ENCODE data around the gene TRAPPC5.
A peak's percentile ranks its signal among the peaks of the same experiment; 100 is the strongest.

TRAPPC5 gene

DNA sequence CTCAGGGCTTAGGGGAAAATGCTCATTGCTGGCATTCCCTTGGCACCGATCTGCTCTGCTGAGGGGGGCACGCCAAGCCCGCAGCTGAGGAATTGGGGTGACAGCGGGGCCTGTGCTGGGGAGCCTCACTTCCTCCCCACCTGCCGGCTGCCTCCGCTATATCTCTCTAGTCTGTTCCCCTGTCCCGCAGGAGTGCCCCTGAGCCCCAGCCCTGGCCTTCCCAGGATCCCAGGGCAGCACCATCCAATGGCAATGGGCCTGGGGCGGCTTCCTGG is 34.3 kb upstream of the TRAPPC5 start:
- no peak for DNase-seq

GRCh38 chr19:7647156-7647555 is 33.5 kb upstream of the TRAPPC5 start:
- no peak for DNase-seq

DNA sequence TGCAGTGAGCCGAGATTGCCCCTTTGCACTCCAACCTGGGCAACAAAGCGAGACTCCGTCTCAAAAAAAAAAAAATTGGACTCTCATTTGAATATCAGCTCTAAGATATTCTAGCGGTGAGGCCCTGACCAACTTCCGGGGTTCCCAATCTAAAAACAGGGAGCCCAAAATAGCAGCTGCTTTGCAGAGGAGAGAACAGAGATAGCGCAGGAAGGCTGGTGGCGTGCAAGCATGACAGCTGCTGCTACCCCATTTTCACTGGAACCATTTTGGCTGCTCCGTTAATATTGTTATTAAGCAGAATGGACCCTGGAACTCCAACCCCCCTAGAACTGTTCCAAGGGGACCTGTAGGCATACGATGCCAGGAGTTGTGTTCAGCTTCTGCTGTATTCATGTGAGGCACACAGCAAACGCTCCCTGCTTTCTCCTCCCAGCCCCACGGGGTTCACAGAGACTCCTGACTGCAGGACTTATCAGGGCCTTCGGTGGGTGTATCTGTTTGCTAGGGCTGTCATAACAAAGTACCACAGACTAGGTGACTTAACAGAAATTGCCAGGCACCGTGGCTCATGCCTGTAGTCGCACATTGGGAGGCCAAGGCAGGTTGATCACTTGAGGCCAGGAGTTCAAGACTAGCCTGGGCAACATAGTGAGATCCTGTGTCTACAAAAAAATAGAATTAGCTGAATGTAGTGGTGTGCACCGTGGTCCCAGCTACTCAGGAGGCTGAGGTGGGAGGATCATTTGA is 32.2 kb upstream of the TRAPPC5 start:
- no peak for DNase-seq

DNA sequence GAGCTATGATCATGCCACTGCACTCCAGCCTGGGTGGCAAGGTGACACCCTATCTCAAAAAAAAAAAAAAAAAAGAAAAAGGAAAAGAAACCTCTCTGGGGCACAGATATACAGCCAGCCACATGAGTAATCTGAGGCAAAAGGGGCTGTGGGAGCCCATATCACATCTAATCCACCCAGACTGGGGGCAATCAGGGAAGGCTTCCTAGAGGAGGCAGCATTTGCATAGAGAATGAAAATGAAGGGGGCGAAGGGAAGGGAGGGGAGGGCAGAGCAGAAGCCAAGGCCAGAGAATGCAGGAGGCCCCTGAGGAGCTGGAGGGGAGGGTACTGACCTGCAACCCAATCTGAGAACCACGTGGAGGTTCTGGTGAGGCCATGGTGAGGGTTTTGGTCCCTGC is 30.5 kb upstream of the TRAPPC5 start:
- no peak for DNase-seq

DNA sequence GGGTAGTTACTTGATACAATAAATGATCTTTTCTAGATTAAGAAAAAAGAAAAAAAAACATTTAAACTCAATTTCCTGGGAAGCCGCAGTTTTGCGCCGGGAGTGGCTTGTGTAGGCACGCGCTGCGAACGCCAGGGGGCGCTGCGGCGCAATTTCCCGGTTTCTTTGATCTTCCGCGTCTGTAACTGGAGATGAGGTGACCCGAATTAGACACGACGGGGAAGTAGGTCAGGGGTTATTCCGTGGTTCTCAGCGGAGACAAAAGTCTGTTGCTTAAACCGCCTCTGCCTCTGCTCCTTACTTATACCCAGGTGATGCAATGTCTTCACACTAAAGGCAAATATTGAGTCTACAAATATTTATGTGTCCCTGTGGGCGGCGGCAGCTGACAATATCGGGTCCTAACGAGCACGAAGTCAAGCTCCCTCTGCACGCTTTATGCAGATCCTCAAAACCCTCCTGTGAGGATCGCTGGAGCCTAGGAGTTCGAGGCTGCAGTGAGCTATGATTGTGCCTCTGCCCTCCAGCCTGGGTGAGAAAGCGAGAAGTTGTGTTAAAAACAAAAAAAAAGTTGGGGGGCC is 28.5 kb upstream of the TRAPPC5 start:
- peak; percentile 56 to 59 for DNase-seq

GRCh38 chr19:7654401-7654800 is 26.2 kb upstream of the TRAPPC5 start:
- DNase-seq: no peak

DNA sequence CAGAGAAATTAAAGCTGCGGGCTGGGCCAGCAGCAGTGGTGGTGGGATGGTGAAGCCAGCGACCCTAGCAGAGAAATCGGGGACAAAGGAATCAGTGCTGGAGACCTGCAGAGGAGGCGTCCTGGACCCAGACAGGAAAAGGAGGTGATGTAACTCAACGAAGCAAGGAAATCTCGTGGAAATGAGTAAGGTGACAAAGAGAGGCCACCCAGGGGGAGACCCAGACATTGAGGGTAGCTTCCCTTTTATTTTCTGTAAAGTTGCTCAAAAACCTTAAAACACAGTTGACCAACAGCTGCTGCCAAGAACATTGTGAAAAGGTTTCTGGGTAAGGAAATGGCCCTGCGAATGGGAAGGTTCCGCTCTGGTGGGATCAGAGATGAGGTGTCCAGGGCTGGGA is 25.1 kb upstream of the TRAPPC5 start:
- no peak for DNase-seq

- no peak for DNase-seq
Observed at GRCh38 chr19:7657131-7657751, 23.4 kb upstream of the TRAPPC5 start.

GRCh38 chr19:7658219-7658686 is 22.4 kb upstream of the TRAPPC5 start:
- no peak for DNase-seq

DNA sequence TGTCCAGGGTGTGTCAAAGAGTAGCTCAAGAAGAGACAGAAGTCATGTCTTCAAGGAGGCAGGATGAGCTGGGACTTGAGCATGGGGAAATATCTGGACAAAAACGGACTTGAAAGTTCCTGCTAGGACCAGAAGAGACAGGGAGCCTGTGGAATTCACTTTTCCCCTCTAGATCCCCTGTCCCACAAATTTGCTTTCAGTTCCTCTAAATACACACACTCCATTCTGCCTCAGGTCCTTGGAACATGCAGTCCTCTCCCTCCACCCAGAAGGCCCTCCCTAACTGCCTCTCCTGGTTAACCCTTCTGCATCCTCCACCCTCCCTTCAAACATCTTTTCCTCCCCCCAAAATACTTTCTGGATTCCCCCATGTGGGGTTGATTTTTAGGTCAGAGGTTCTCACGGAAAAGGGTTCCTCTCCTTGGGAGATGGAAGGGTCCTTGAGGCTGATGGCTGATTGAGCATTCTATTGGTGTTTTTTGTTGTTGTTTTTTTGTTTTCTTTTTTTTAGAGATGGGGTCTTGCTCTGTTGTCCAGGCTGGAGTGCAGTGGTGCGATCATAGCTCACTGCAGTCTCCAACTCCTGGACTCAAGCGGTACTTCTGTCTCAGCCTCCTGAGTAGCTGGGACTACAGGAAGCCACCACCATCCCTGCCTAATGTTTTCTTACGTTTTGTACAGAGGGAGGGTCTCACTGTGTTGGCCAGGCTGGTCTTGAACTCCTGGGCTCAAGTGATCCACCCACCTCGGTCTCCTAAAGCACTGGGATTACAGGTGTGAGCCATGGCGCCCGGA is 18.7 kb upstream of the TRAPPC5 start:
- no peak for DNase-seq

DNA sequence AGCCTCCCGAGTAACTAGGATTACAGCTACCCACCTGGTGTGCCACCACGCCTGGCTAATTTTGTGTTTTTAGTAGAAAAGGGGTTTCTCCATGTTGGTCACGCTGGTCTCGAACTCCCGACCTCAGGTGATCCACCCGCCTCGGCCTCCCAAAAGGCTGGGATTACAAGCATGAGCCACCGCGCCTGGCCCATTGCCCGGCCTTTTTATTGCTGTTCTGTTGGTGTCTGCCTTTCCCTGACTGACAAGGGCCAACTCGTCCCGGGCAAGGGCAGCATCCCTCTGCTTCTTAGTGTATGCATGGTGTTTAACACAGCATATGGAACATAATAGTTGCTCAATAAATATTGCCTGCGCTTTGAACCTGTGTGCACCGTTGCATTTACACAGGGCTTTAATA is 18.0 kb upstream of the TRAPPC5 start:
- no peak for DNase-seq

- no peak for DNase-seq
Observed at GRCh38 chr19:7663706-7664105, 16.9 kb upstream of the TRAPPC5 start.

- DNase-seq: peak in 1 of 2 experiments; percentile 16
Observed at GRCh38 chr19:7665076-7665475, 15.6 kb upstream of the TRAPPC5 start.

GRCh38 chr19:7668842-7669241 is 11.8 kb upstream of the TRAPPC5 start, which contains the start of gene RETN:
RETN (plus strand) TSS chr19:7669049; CDS start chr19:7669327, 278 bp downstream.
- DNase-seq: no peak

DNA sequence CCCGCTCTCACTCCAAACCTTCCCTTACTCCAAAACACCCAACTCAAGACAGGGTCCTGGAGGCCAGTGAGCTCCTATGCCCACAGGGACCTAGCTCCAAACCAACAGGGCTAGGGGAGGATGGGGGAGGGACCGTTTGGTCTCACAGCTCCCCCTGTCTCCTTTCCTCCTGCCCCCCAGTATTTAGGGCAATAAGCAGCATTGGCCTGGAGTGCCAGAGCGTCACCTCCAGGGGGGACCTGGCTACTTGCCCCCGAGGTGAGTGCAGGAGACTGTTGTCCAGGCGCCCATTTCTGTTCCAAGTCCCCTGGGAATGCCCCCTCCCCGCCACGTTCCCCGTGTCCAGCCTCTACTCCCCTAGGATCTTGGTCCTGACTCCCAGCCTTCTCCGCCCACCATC is 11.0 kb upstream of the TRAPPC5 start:
- DNase-seq: no peak

- no peak for DNase-seq
Observed at GRCh38 chr19:7670150-7670783, 10.4 kb upstream of the TRAPPC5 start.

DNA sequence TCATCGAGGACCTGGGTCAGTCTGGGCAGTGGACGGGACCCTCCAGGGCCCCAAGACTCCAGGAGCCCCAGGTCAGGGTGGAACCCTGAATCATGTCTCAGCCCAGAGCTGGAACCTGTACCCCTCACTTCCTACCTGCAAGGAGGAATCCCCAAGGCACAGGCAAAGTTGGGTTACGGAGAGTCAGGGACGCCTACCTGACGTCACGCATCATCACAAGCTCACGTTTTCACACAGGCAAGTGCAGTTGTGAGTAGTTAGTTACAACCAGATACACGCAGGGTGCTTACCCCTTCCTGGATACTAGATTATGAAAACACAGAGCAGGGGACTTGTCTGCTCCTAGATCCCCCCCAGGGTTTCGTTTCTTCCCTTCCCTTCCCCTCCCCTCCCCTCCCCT is 9.8 kb upstream of the TRAPPC5 start:
- no peak for DNase-seq

DNA sequence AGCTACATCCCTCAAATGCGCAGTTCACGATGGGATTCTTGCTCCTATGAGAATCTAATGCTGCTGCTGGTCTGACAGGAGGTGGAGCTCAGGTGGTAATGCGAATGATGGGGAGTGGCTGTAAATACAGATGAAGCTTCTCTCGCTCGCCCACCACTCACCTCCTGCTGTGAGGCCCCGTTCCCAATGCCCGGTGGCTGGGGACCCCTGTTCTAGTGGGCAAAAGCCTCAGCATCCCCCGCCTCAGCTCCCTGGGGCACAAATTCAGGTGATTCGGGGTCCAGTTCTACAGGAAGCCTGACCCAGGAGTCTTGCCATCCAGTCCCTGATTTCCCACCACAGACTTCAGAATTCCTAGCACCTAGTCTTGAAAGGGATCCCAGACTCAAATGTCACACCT is 8.1 kb upstream of the TRAPPC5 start:
- DNase-seq: no peak

GRCh38 chr19:7674010-7675005 is 6.3 kb upstream of the TRAPPC5 start:
- peak; percentile 37 to 64 for DNase-seq

DNA sequence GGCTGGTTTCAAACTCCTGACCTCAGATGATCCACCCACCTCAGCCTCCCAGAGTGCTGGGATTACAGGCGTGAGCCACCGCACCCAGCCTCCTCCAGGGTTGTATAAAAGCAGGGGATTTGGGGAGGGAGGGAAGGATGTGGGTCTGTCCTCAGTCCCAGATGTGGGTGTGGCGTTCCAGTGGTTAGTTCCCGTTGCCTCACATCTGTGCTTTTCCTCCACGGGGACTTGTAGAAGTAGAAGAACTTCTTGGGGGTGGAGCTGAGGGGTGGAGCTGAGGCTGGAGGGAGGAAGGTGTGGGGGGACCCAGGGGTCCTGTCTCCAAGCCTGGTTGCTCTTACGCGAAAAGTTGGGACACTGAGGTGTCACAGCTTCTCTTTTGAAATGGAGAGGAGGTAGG is 4.3 kb upstream of the TRAPPC5 start:
- no peak for DNase-seq

GRCh38 chr19:7676854-7677253 is 3.8 kb upstream of the TRAPPC5 start, which contains the start of gene MCEMP1:
MCEMP1 (plus strand) TSS chr19:7677090; CDS start chr19:7677121, 31 bp downstream.
- no peak for DNase-seq

Measured in NCI-H2081 (cell line).